Kidney (tissue), 14 donors: ENCODE measurements around the gene RNF113B. TPM values are rescaled to one million over a fixed set of nuclear protein-coding genes. Genes with fewer than 3 reads are reported as not detected.

Source experiments
- DNase-seq, 5 donors: peaks; one replicate each; pipeline ENCODE4 v3.0.0-alpha.2; 2013 to 2020
- FAIRE-seq: peaks from 2 replicates; lab custom pipeline; 2012; peaks lifted over from hg19 to GRCh38; lab: Jason Lieb, UNC
- H3K27ac ChIP-seq, 2 donors: one replicate each; pipeline ENCODE4 v1.7.0; 2013; ENCODE audit warnings: low read depth in 2 of 2, low read length in 2 of 2, inconsistent platforms in 1 of 2
- H3K27me3 ChIP-seq: one replicate; pipeline ENCODE4 v1.7.1; 2013; ENCODE audit warnings: low read length, inconsistent platforms; ENCODE audit not compliant: control insufficient read depth, insufficient read depth
- H3K36me3 ChIP-seq, 3 donors: one replicate each; pipeline versions ENCODE4 v1.7.0 to v1.7.1; 2013; ENCODE audit warnings: low read length in 3 of 3, control low read depth in 1 of 3, inconsistent platforms in 1 of 3; ENCODE audit not compliant: insufficient read depth in 3 of 3, control insufficient read depth in 2 of 3
- H3K4me1 ChIP-seq, 3 donors: one replicate each; pipeline versions ENCODE4 v1.7.0 to v1.7.1; 2013; ENCODE audit warnings: low read length in 3 of 3, inconsistent platforms in 1 of 3, low read depth in 1 of 3; ENCODE audit not compliant: control insufficient read depth in 2 of 3, insufficient read depth in 2 of 3
- H3K4me3 ChIP-seq, 3 donors: one replicate each; pipeline versions ENCODE4 v1.7.0 to v1.8.1; 2013; ENCODE audit warnings: low read length in 3 of 3, control low read depth in 1 of 3, inconsistent platforms in 1 of 3
- H3K9ac ChIP-seq, 3 donors: one replicate each; pipeline versions ENCODE4 v1.7.0 to v1.7.1; 2013; ENCODE audit warnings: low read length in 3 of 3, control low read depth in 1 of 3, inconsistent platforms in 1 of 3
- H3K9me3 ChIP-seq, 3 donors: one replicate each; pipeline versions ENCODE4 v1.7.0 to v1.7.1; 2013; ENCODE audit warnings: low read length in 3 of 3, control low read depth in 1 of 3, inconsistent platforms in 1 of 3; ENCODE audit not compliant: control insufficient read depth in 2 of 3, insufficient read depth in 1 of 3
- CTCF ChIP-seq: IDR thresholded peaks from 3 replicates; pipeline ENCODE4 v1.5.1; 2012; ENCODE audit warnings: mild to moderate bottlenecking, moderate library complexity, borderline replicate concordance; ENCODE audit not compliant: insufficient read depth; ENCODE audit errors: extremely low read depth
- intact Hi-C: fragments of 100-400 bp; cut with DNase I; formaldehyde crosslinking; loops from one replicate; pipeline ENCODE4 v1.11.1; 2022
- polyA plus RNA-seq: library from polyadenylated mRNA; stranded (reverse); fragments of 350-450 nt; fragmentation: Illumina TruSeq; extraction: RNeasy Lipid Tissue Mini Kit (QIAGEN cat#74804); gene quantifications from one replicate; pipeline ENCODE4 v1.2.3, GENCODE V29; 2014; ENCODE audit warnings: low read depth, low replicate concordance; ENCODE audit not compliant: insufficient read depth
- total RNA-seq: library from RNA; stranded (reverse); fragmentation: NEBNext Ultra II Directional; extraction: Animal tissue kit (Norgen Biotek cat#: 25700); gene quantifications from one replicate; pipeline ENCODE4 v1.2.1, GENCODE V29; 2021
- donor health status: control.
- donor health status: control.
- donor health status: control.
- donor health status: control.
- donor health status: control.
- donor health status: DM: yes; HTN: yes; CAD: no.
- donor health status: Normal renal cell carcinoma (clear cell type).

RNF113B gene
- total and polyA plus RNA-seq, 2 donors from 2014 or later = not detected

GRCh38 chr13:98141091-98141490, 36.0 kb downstream of the RNF113B start:
- Histone ChIP-seq H3K4me3 (no peak overlapping the region), H3K9me3 (no peaks in the 10 kb centered on the region), H3K9ac (no peak overlapping the region), H3K27ac (no peak overlapping the region), H3K4me1 (peaks cover 0 to 8% (median 0%) of the 10 kb centered on the region in 3 donors), H3K36me3 (no peaks in the 10 kb centered on the region), H3K27me3 (no peaks in the 10 kb centered on the region)
- TF ChIP-seq CTCF = no peak
- FAIRE-seq (no peak), DNase-seq (no peak)
- intact Hi-C loops = no loop called here

- TF ChIP-seq CTCF = no peak
- Histone ChIP-seq H3K9me3 (no peaks in the 10 kb centered on the region), H3K4me1 (no peaks in the 10 kb centered on the region), H3K4me3 (no peak overlapping the region), H3K27ac (no peak overlapping the region), H3K9ac (no peak overlapping the region), H3K36me3 (no peaks in the 10 kb centered on the region), H3K27me3 (no peaks in the 10 kb centered on the region)
- FAIRE-seq (no peak), DNase-seq (no peak)
- intact Hi-C loops = no loop called here
Observed at GRCh38 chr13:98134901-98135300, 42.2 kb downstream of the RNF113B start.

DNA sequence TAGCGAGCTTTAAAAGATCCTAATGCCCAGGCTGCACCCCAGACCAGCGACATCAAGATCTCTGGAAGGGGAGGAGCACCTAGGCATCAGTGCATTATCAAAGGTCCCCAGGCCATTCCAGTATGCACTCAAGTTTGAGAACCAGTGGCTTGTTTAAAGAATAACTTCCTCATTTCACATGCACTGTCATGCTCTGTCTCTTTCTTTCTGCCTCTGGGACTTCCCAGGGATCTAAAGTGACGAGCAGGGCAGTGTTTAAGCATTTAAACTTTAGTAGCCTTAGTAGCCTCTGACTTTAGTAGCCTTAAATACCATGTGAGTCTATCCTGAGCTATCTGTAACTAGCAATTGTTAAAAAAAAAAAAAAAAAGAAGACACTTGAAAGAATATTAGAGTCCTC, 43.1 kb downstream of the RNF113B start:
- intact Hi-C loops = no loop called here

More for the DNA sequence above, 43.1 kb downstream of the RNF113B start:
- H3K9me3 ChIP-seq = no peaks in the 10 kb centered on the region
- no peak for TF ChIP-seq CTCF
- H3K4me3 ChIP-seq = no peak overlapping the region
- no peak overlapping the region for H3K9ac ChIP-seq
- H3K36me3 ChIP-seq = no peaks in the 10 kb centered on the region
- FAIRE-seq (no peak), DNase-seq (peak in 1 of 5 donors; percentile 56)
- H3K4me1 ChIP-seq = no peaks in the 10 kb centered on the region
- no peaks in the 10 kb centered on the region for H3K27me3 ChIP-seq
- H3K27ac ChIP-seq = no peak overlapping the region
